ENCODE data around the gene TDRD12. TPM values are rescaled to one million over a fixed set of nuclear protein-coding genes. Genes with fewer than 3 reads are reported as not detected.

The TDRD12 gene
- total and polyA plus RNA-seq, 8 donors = 0.06 to 0.84 (median 0.11) TPM; not detected in 3

- DNase-seq (no peak), FAIRE-seq (no peak), ATAC-seq (no peak)
- no peak overlapping the region for H3K4me3 ChIP-seq
- no peaks in the 10 kb centered on the region for H3K4me1 ChIP-seq
- no peaks in the 10 kb centered on the region for H3K36me3 ChIP-seq
- WGBS, 2 donors = 83 to 91% methylated on average over 5 of the region's 5 CpGs
- TF ChIP-seq CTCF (IDR thresholded peaks at IDR 0.05) = no peak
- no peak overlapping the region for H3K27ac ChIP-seq
- H3K27me3 ChIP-seq = no peaks in the 10 kb centered on the region
- no peaks in the 10 kb centered on the region for H3K9me3 ChIP-seq
- intact Hi-C loops (cut with DNase I) = no loop called here
Measured at GRCh38 chr19:32857584-32857983, 138.0 kb downstream of the TDRD12 start.

DNA sequence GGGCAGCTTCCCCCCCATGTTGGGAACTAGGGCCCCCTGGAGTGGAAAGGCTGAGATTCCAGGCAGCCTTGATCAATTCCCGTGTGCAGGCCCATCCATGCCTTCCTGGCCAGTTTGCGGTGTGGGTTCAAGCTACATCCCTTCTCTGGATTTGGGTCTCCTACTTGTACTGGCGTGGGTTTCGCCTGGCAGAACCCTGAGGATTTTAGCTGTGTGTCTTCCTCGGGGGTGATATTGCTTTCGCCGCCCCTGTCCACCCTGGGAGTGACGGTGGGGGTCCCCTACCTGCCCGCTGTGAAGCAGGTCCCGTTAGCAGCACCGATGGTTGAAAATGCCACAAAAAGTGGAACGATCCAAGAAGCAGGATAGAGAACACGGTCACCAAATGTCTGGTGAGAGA lies 138.6 kb downstream of the TDRD12 start:
- ATAC-seq (no peak), DNase-seq (no peak), FAIRE-seq (no peak)
- no peaks in the 10 kb centered on the region for H3K4me1 ChIP-seq
- H3K27ac ChIP-seq = no peak overlapping the region
- H3K27me3 ChIP-seq = no peaks in the 10 kb centered on the region
- WGBS, 2 donors = 74 to 82% methylated on average over 13 of the region's 13 CpGs
- intact Hi-C loops (cut with DNase I) = no loop called here
- no peak for TF ChIP-seq CTCF (IDR thresholded peaks at IDR 0.05)
- no peak overlapping the region for H3K4me3 ChIP-seq
- no peaks in the 10 kb centered on the region for H3K36me3 ChIP-seq
- H3K9me3 ChIP-seq = no peaks in the 10 kb centered on the region

DNA sequence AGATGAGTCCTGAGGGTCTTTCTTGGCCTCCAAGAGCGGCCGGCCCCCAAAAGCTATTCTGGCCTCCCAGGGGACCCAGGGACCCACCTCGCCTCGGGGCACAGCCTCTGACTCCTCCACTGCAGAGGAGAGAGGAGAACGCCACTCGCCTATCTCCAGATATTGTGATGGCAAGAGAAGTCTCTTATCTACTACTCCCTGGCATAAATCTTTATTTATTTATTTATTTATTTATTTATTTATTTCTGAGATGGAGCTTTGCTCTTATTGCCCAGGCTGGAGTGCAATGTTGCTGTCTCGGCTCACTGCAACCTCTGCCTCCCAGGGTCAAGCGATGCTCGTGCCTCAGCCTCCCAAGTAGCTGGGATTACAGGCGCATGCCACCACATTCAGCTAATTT lies 139.0 kb downstream of the TDRD12 start:
- Histone ChIP-seq H3K27me3 (no peaks in the 10 kb centered on the region), H3K27ac (no peak overlapping the region), H3K9me3 (no peaks in the 10 kb centered on the region), H3K4me3 (no peak overlapping the region), H3K4me1 (no peaks in the 10 kb centered on the region), H3K36me3 (no peaks in the 10 kb centered on the region)
- ATAC-seq (no peak), FAIRE-seq (no peak), DNase-seq (no peak)
- intact Hi-C loops (cut with DNase I) = no loop called here
- TF ChIP-seq CTCF (IDR thresholded peaks at IDR 0.05) = no peak
- WGBS, 2 donors = 88 to 90% methylated on average over 10 of the region's 10 CpGs

GRCh38 chr19:32859591-32859990 lies 140.0 kb downstream of the TDRD12 start:
- Histone ChIP-seq H3K27me3 (no peaks in the 10 kb centered on the region), H3K4me1 (no peaks in the 10 kb centered on the region), H3K9me3 (no peaks in the 10 kb centered on the region), H3K4me3 (no peak overlapping the region), H3K36me3 (no peaks in the 10 kb centered on the region), H3K27ac (no peak overlapping the region)
- ATAC-seq (no peak), FAIRE-seq (no peak), DNase-seq (no peak)
- intact Hi-C loops (cut with DNase I) = no loop called here
- 88 to 94% methylated on average over 19 of the region's 19 CpGs for WGBS, 2 donors
- TF ChIP-seq CTCF (IDR thresholded peaks at IDR 0.05) = no peak

DNA sequence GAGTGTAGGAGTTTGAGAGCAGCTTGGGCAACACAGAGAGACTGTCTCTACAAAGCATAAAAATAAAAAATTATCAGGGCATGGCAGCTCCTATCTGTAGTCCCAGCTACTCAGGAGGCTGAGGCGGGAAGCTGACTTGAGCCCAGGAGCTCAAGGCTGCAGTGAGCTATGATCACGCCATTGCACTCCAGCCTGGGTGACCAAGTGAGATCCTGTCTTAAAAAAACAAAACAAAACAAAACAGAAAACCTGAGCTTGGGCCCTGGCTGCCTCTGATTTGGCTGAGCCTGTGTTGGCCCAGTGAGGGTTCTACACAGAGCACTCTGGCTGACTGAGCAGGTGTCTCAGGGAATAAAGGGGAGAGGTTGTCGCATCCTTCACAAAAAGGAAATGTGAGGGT lies 142.0 kb downstream of the TDRD12 start:
- DNase-seq (no peak), FAIRE-seq (no peak), ATAC-seq (no peak)
- Histone ChIP-seq H3K27ac (no peak overlapping the region), H3K9me3 (no peaks in the 10 kb centered on the region), H3K36me3 (no peaks in the 10 kb centered on the region), H3K4me3 (no peak overlapping the region), H3K27me3 (no peaks in the 10 kb centered on the region), H3K4me1 (no peaks in the 10 kb centered on the region)
- TF ChIP-seq CTCF (IDR thresholded peaks at IDR 0.05) = no peak
- WGBS, 2 donors = 91 to 96% methylated on average over 3 of the region's 3 CpGs
- intact Hi-C loops (cut with DNase I) = no loop called here

All from pancreas (tissue), 10 donors.